BE2C (cell line): ENCODE data around the gene GOLGA1.

Source experiments
- DNase-seq: peaks from one replicate; pipeline ENCODE4 v3.0.0-alpha.2; 2020
- H3K27me3 ChIP-seq: fragments of 250-450 bp; sonication (Bioruptor Pico); 2 replicates; pipeline ENCODE4 v1.5.1; 2020; ENCODE audit warnings: mild to moderate bottlenecking
- H3K36me3 ChIP-seq: fragments of 250-450 bp; sonication (Bioruptor Pico); 2 replicates; pipeline ENCODE4 v1.5.1; 2020; ENCODE audit warnings: mild to moderate bottlenecking
- H3K4me1 ChIP-seq: fragments of 250-450 bp; sonication (Bioruptor Pico); 2 replicates; pipeline ENCODE4 v1.5.1; 2020
- H3K4me3 ChIP-seq: 2 replicates; pipeline ENCODE4 v1.5.1; 2011; ENCODE audit warnings: low read depth, low read length
- H3K9me3 ChIP-seq: fragments of 250-450 bp; sonication (Bioruptor Pico); 2 replicates; pipeline ENCODE4 v1.5.1; 2020
- TF ChIP-seq, protein P1 (sequence below): IDR thresholded peaks from 2 replicates; pipeline ENCODE4 v1.5.1; 2012; ENCODE audit warnings: mild to moderate bottlenecking, low read depth, low read length

The GOLGA1 gene

DNA sequence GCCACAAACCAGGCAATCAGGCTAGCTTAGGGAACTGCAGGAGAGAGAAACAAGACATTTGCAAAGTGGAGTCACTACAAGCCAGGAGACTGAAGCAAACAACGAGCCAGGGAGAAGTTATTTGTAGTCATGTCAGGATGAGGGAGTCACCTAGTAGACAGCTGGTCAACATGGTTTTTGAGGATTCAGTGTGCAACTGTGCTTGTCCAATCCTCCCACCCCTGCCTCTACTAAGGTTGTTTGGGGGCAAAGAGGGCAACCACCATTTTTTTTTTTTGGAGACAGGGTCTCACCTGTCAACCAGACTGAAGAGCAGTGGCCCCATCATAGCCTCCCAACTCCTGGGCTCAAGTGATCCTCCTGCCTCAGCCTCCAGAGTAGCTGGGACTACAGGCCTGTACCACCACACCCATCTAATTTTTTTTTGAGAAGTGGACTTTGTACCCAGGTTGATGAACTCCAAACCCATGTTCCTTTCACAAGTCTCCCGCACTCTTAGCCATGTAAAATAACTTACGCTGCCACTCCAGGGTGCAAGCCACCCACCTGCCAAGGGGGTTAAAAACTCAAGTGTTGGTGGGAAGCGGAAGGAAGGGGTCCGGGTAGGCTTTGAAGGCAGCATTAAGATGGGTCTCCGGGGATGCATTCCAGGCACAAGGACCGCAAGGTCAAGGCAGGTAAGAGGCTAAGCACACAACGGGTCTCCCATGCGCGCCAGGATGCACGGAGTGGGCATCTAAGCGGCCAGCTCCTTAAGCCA lies 80.1 kb downstream of the GOLGA1 start:
- TF ChIP-seq, protein P1, sequence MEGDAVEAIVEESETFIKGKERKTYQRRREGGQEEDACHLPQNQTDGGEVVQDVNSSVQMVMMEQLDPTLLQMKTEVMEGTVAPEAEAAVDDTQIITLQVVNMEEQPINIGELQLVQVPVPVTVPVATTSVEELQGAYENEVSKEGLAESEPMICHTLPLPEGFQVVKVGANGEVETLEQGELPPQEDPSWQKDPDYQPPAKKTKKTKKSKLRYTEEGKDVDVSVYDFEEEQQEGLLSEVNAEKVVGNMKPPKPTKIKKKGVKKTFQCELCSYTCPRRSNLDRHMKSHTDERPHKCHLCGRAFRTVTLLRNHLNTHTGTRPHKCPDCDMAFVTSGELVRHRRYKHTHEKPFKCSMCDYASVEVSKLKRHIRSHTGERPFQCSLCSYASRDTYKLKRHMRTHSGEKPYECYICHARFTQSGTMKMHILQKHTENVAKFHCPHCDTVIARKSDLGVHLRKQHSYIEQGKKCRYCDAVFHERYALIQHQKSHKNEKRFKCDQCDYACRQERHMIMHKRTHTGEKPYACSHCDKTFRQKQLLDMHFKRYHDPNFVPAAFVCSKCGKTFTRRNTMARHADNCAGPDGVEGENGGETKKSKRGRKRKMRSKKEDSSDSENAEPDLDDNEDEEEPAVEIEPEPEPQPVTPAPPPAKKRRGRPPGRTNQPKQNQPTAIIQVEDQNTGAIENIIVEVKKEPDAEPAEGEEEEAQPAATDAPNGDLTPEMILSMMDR: no peak
- H3K36me3 ChIP-seq: peaks cover 49% of the 10 kb centered on the region
- no peak for DNase-seq

DNA sequence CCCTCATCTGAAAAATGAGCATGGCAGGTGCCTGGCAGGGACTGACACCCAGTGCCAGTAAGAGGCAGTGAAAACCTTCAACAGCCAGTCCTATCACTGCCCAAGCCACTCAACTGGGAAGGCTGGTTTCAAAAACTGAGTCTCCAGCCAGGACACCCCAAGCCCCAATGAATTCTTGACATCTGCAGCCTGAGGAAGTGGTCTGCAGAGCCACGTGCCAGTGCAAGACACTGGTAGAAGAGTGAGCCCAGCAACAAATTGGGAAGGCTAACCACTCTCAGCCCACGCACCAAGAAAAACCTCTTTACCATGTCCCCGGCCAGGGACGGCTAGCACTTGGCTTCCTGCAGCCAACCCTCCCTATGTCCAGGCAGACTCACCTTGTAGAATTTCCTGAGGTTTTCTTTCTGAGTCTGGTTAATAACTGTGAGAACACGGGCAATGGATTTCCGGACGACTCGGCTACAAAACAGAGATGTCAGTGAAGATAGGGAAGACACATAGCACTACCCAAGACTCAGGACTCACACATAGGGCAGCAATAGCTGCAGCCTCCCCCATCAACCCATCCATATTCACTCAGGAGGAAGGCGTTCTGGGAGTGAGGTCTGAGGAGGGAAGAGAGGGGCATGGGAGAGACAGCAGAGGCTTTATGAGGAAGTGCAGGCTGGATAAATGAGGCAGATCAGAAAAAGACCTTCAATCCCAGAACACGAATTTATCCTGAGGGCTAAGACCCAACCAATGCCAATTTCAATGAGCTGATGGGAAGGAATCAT lies 80.9 kb downstream of the GOLGA1 start:
- no peak for DNase-seq
- Histone ChIP-seq H3K9me3 (no peaks in the 10 kb centered on the region), H3K27me3 (no peaks in the 10 kb centered on the region), H3K36me3 (peaks cover 49% of the 10 kb centered on the region), H3K4me1 (no peaks in the 10 kb centered on the region), H3K4me3 (peak overlapping the region; percentile 93)
- TF ChIP-seq, protein P1: no peak

More for the DNA sequence above, 80.1 kb downstream of the GOLGA1 start:
- Histone ChIP-seq H3K4me1 (no peaks in the 10 kb centered on the region), H3K4me3 (peak overlapping the region; percentile 93), H3K27me3 (no peaks in the 10 kb centered on the region), H3K9me3 (no peaks in the 10 kb centered on the region)

DNA sequence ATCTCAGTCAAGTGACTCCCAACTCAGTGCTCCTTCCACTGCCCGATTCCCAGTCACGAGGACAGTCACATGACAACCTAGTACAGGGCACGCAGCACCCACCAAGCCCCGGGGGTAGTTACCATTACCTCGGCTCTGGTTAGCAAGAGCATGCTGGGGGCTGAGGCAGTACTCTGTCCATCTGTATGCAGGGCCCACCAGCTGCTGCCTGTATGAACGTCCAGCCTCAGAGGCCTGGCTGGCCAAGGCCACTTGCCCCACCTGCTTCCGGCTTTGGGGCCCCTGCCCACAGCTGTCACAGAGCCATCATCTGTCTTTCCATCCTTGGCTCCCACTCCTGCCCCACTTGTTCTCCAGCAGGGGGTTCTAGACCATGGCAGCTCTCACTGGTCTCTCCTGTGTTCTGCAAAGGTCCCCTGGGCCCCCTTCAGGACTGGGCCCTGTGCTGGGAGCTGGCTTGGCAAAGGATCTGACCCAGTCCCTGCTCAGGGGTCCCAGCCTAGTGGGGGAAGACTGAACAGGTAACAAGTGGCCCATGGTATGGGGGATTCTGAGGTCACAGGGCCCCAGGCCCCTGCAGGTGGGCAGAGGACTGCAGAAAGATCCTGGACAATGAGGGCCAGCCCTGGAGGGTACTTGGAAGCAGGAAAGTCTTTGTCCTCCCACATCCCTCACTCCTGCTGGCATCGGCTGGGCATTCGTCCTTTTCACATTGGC lies 82.4 kb downstream of the GOLGA1 start:
- peaks cover 49% of the 10 kb centered on the region for H3K36me3 ChIP-seq
- no peak overlapping the region for H3K4me3 ChIP-seq
- no peaks in the 10 kb centered on the region for H3K9me3 ChIP-seq
- no peaks in the 10 kb centered on the region for H3K27me3 ChIP-seq
- TF ChIP-seq, protein P1: no peak
- no peaks in the 10 kb centered on the region for H3K4me1 ChIP-seq
- no peak for DNase-seq

DNA sequence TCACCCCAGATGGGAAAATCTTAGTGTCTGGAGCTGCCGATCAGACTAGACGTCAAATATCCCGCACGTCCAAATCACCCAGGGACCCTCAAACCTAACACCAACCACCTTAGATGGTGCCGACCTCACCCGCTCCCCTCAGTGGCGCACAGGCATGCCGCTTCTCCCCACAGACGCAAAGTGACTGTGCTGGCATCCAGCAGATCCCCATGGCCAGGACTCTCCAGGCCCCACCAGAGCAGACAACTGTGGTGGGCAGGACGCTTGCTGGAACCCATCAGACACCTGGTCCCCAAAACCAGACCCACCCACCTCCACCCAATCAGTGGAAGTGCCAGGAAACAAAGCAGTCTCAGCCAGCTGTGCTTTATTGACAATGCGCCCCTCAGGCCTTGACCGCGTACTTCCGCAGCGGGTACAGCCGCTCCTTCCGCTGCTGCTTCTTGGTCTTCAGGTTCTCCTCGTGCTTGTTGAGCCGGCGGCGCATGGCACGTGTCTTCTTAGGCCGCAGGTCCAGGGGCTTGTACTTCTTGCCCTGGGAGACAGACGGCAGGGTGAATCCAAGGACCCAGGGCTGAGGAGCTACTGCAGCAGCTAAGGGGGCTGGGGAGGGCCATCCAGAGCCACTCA lies 83.2 kb downstream of the GOLGA1 start:
- Histone ChIP-seq H3K9me3 (no peaks in the 10 kb centered on the region), H3K4me1 (no peaks in the 10 kb centered on the region; the same call in 1 of the 2 replicates), H3K36me3 (peaks cover 49% of the 10 kb centered on the region), H3K4me3 (no peak overlapping the region), H3K27me3 (no peaks in the 10 kb centered on the region; the same call in 1 of the 2 replicates)
- TF ChIP-seq, protein P1: no peak
- DNase-seq: no peak

DNA sequence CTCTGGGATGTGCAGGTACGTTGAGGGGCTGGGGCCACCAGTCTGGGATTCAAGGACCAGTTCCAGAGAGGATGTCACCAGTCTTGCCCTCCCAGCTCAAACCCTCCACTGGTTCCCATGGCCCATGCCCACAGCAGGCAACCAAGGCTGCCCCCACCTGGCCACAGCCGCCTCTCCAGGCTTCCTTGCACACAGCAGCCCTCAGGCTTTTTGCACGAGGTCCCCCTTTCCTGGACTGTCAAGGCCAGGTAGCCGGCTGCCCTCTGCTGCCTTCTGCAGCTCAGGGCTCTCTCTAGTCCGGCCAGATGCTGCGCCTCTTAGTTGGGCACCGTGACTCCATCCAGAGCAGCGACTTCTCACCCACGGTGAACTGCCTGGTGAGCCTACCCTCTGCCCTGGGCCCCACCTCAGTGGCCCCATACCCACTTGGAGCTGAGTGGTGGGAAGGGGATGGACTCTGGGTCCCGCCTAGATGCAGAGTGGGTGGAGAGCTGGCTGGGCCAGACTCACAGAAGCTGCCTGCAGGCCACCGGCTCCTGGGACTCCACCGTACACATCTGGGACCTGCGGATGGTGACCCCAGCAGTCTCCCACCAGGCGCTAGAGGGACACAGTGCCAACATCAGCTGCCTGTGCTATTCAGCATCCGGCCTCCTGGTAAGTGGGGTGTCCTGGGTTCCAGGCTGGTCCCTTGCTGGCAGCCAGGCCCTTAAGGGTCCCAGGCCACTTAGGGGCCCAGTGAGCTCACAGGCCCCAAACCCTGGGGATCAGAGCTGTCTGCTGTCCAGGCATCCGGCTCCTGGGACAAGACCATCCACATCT lies 84.7 kb downstream of the GOLGA1 start:
- peak; percentile 78 for DNase-seq
- Histone ChIP-seq H3K9me3 (no peaks in the 10 kb centered on the region), H3K4me3 (no peak overlapping the region), H3K4me1 (no peaks in the 10 kb centered on the region; the same call in 1 of the 2 replicates), H3K36me3 (peaks cover 45% of the 10 kb centered on the region), H3K27me3 (no peaks in the 10 kb centered on the region; the same call in 1 of the 2 replicates)
- TF ChIP-seq, protein P1: peak; percentile 55
